ENCODE measurements around the gene MEI4.

DNA sequence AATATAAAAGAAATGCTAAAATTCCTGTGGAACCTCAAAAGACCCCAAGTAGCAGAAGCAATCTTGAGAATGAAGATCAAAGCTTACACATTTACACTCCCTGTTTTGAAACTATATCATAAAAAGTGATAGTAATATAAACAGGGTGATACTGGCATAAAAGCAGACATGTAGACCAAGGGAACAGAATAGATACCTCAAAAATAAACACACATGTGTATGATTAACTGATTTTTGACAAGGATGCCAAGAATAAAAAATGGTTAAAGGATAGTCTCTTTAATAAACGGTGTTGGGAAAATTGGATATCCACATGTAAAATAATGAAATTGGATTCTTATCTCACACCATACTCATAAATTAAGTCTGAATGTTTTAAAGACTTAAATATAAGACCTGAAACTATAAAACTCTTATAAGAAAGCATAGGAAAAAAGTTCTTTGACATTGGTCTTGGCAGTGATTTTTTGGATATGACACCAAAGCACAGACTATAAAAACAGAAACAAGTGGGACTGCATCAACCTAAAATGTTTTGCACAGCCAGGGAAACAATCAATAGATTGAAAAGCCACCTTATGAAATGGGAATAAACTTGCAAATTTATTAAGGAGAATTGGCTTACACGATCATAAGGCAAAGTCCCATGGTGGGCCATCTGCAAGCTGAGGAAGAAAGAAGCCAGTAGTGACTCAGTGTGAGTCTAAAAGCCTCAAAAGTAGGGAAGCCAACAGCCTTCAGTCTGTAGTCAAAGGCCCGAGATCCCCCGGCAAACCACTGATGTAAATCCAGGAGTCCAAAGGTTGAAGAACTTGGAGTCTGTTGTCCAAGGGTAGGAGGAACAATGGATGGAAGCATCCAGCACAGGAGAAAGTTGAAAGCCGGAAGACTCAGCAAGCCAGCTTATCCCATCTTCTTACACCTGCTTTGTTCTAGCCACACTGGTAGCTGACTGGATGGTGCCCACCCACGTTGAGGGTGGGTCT lies 144.3 kb downstream of the MEI4 start:
- TF ChIP-seq EP300 (IDR thresholded peaks at IDR 0.05; ENCODE audit: borderline replicate concordance in 1 of 2, low read depth in 2 of 2, low read length in 2 of 2) (no peak), RAD21 (IDR thresholded peaks at IDR 0.05 in 1 of 2, conservative IDR thresholded peaks at IDR 0.05 in 1 of 2; ENCODE audit: low read depth in 2 of 2, low read length in 2 of 2) (no peak), POLR2AphosphoS5 (IDR thresholded peaks at IDR 0.05; ENCODE audit: low read depth, low read length) (no peak), CBX8 (IDR thresholded peaks at IDR 0.05; ENCODE audit: borderline replicate concordance, low read depth, low read length) (no peak), TAF1 (IDR thresholded peaks at IDR 0.05; ENCODE audit: low read depth, low read length) (no peak), POLR2A (IDR thresholded peaks at IDR 0.05; ENCODE audit: control extremely low read depth in 1 of 2, low read depth in 2 of 2, low read length in 2 of 2) (no peak), CBX5 (IDR thresholded peaks at IDR 0.05; ENCODE audit: low read depth, low read length) (no peak), JUN (IDR thresholded peaks at IDR 0.05; ENCODE audit: low read depth, low read length) (no peak)
- TF ChIP-seq, protein P1, sequence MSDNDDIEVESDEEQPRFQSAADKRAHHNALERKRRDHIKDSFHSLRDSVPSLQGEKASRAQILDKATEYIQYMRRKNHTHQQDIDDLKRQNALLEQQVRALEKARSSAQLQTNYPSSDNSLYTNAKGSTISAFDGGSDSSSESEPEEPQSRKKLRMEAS (IDR thresholded peaks at IDR 0.05), result no peak
- TF ChIP-seq, protein P2, sequence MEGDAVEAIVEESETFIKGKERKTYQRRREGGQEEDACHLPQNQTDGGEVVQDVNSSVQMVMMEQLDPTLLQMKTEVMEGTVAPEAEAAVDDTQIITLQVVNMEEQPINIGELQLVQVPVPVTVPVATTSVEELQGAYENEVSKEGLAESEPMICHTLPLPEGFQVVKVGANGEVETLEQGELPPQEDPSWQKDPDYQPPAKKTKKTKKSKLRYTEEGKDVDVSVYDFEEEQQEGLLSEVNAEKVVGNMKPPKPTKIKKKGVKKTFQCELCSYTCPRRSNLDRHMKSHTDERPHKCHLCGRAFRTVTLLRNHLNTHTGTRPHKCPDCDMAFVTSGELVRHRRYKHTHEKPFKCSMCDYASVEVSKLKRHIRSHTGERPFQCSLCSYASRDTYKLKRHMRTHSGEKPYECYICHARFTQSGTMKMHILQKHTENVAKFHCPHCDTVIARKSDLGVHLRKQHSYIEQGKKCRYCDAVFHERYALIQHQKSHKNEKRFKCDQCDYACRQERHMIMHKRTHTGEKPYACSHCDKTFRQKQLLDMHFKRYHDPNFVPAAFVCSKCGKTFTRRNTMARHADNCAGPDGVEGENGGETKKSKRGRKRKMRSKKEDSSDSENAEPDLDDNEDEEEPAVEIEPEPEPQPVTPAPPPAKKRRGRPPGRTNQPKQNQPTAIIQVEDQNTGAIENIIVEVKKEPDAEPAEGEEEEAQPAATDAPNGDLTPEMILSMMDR (IDR thresholded peaks at IDR 0.05; ENCODE audit: control extremely low read depth in 1 of 3, insufficient read depth in 1 of 3, low read depth in 1 of 3, low read length in 3 of 3), result no peak

Measured in H1 (cell line).